Naive thymus-derived CD8-positive, alpha-beta T cell (primary cell): ENCODE measurements around the gene RBM43. TPM values are rescaled to one million over a fixed set of nuclear protein-coding genes. Genes with fewer than 3 reads are reported as not detected.
A peak's percentile ranks its signal among the peaks of the same experiment; 100 is the strongest.
"Not testable (repeated sequence)": the region's sequence is repeated elsewhere in the genome, so short reads cannot be mapped to it uniquely, and the experiment has no call there.

Source experiments
- ATAC-seq, 2 donors: fragments of 150-1000 bp; cut with Tn5 transposase in 1 of 2; sonication (Bioruptor Pico), chemical (Tn5 transposase) in 1 of 2; 1 replicate in 1 of 2; 2 replicates in 1 of 2; pipeline ENCODE4 v1.10.0; 2021; ENCODE audit warnings: mild to moderate bottlenecking in 2 of 2, moderate library complexity in 2 of 2
- POLR2A ChIA-PET: fragments of 350-600 bp; sonication (Branson Sonifier 250); formaldehyde crosslinking; loops from one replicate; lab custom pipeline; 2021; ENCODE audit warnings: antibody characterized with exemption; lab: Charles Lee
- DNase-seq, 10 donors: peaks; one replicate each; pipeline versions ENCODE4 v3.0.0 to v3.0.0-alpha.2; 2020 to 2022
- H3K27ac Mint-ChIP-seq, 10 donors: one replicate each; pipeline ENCODE4 v1.8.0; 2020 to 2022; ENCODE audit warnings: mild to moderate bottlenecking in 10 of 10, mixed read lengths in 10 of 10, moderate library complexity in 4 of 10, inconsistent platforms in 1 of 10
- H3K27me3 Mint-ChIP-seq, 5 donors: one replicate each; pipeline ENCODE4 v1.8.0; 2021 to 2022; ENCODE audit warnings: mixed read lengths in 5 of 5
- H3K36me3 Mint-ChIP-seq, 3 donors: one replicate each; pipeline ENCODE4 v1.8.0; 2020 to 2022; ENCODE audit warnings: mixed read lengths in 3 of 3, mild to moderate bottlenecking in 2 of 3, inconsistent platforms in 1 of 3
- H3K4me1 Mint-ChIP-seq, 4 donors: one replicate each; pipeline ENCODE4 v1.8.0; 2021 to 2022; ENCODE audit warnings: mixed read lengths in 4 of 4
- H3K4me3 Mint-ChIP-seq, 10 donors: one replicate each; pipeline ENCODE4 v1.8.0; 2020 to 2022; ENCODE audit warnings: mild to moderate bottlenecking in 10 of 10, mixed read lengths in 10 of 10, moderate library complexity in 6 of 10, inconsistent platforms in 1 of 10
- H3K9me3 Mint-ChIP-seq, 9 donors: one replicate each; pipeline ENCODE4 v1.8.0; 2020 to 2022; ENCODE audit warnings: mixed read lengths in 9 of 9, mild to moderate bottlenecking in 3 of 9, inconsistent platforms in 1 of 9, moderate library complexity in 1 of 9
- polyA plus RNA-seq, 3 donors: library from polyadenylated mRNA; unstranded; fragments of 300-500 nt; fragmentation: Illumina TruSeq; gene quantifications; one replicate each; pipeline ENCODE4 v1.2.3, GENCODE V29; 2021
- total RNA-seq, 8 experiments: library from RNA in 2 of 8; stranded (reverse) in 2 of 8; gene quantifications; one replicate each; pipeline ENCODE4 v1.2.3 and lab custom pipeline; 2021 to 2026

Gene RBM43
- total and polyA plus RNA-seq, 5 experiments from 2014 or later, result 4.1 to 30.6 (median 4.4) TPM

- peaks cover 0 to 12% (median 6%) of the 10 kb centered on the region in 9 donors for H3K9me3 Mint-ChIP-seq
- peaks cover 0 to 1% (median 0%) of the 10 kb centered on the region in 5 donors for H3K27me3 Mint-ChIP-seq
- ATAC-seq (no peak), DNase-seq (no peak)
- H3K36me3 Mint-ChIP-seq, result peaks cover 2 to 5% (median 5%) of the 10 kb centered on the region in 3 donors
- H3K4me1 Mint-ChIP-seq, result no peaks in the 10 kb centered on the region
- H3K4me3 Mint-ChIP-seq, result no peak overlapping the region
- POLR2A ChIA-PET, result no interaction called here
- no peak overlapping the region for H3K27ac Mint-ChIP-seq
These were observed 21.2 kb downstream of the RBM43 start for GRCh38 chr2:151240433-151240832.

DNA sequence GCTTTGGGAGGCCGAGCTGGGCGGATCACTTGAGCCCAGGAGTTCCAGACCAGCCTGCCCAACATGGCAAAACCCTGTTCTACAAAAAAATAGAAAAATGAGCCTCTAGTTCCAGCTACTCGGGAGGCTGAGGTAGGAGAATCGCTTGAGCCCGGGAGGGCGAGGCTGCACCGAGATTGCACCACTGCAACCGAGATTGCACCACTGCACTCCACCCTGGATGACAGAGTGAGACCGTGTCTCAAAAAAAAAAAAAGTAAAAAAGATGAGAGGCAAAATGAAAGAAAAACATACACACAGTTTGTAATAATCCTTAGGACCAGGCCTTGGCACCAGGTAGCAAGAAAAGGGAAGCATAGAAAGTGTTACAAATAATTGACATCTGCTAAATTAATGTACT is 22.0 kb downstream of the RBM43 start:
- H3K4me3 Mint-ChIP-seq, result no peak overlapping the region

GRCh38 chr2:151238527-151239487 is 22.9 kb downstream of the RBM43 start:
- peak in 7 of 10 donors; percentile 23 to 53 (median 35) for DNase-seq
- H3K4me3 Mint-ChIP-seq, result no peak overlapping the region
- H3K4me1 Mint-ChIP-seq, result no peaks in the 10 kb centered on the region
- H3K36me3 Mint-ChIP-seq, result no peaks in the 10 kb centered on the region
- peak overlapping the region in 1 of 10 donors; percentile 8 for H3K27ac Mint-ChIP-seq
- peak; percentile 61 to 70 for ATAC-seq
- POLR2A ChIA-PET, result interaction anchor here (0.8 kb wide), 1 partner anchor 23 kb away, joined by 3 read pairs; the partner anchor contains the start of gene RBM43
- peaks cover 0 to 1% (median 0%) of the 10 kb centered on the region in 5 donors for H3K27me3 Mint-ChIP-seq
- no peaks in the 10 kb centered on the region for H3K9me3 Mint-ChIP-seq

More for the DNA sequence above, 22.0 kb downstream of the RBM43 start:
- peaks cover 0 to 4% (median 0%) of the 10 kb centered on the region in 9 donors for H3K9me3 Mint-ChIP-seq
- DNase-seq, result no peak
- H3K27me3 Mint-ChIP-seq, result peaks cover 0 to 1% (median 0%) of the 10 kb centered on the region in 5 donors
- H3K4me1 Mint-ChIP-seq, result no peaks in the 10 kb centered on the region
- peak overlapping the region in 1 of 10 donors; percentile 8 for H3K27ac Mint-ChIP-seq
- no peaks in the 10 kb centered on the region for H3K36me3 Mint-ChIP-seq
- no peak for ATAC-seq
- POLR2A ChIA-PET, result no interaction called here

DNA sequence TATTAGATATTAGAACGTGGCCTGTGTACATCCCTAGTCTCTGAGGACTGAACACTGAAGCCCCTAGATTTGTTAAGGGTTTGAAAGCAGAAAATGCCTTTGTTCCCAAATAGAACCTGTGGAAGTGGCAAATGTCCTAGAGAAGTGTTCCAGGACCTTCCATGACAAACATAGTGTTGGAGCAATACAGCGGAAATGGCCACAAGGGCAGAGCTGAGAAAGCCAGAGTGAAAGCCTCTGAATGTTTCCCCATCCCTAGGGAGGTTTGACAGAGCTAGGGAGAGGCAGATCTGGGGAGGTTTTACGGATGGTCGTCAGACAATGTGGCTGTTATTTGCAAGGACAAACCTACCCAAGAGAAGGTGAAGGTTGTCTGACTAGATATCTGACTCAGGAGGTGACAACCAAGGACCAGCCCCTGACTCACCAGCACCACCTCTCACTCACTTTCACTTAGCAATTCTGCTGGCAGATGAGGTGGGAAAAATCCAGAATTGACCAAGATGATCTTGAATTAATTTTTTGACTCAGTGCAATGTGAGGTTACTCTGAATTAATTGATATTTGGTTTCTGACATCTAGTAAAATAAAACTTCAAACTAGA is 24.1 kb downstream of the RBM43 start:
- no peak for DNase-seq
- POLR2A ChIA-PET, result interaction anchor here (0.7 kb wide), 1 partner anchor 1400 kb away, joined by 4 read pairs; no protein-coding TSS in a partner anchor
- no peak overlapping the region for H3K27ac Mint-ChIP-seq
- no peak for ATAC-seq
- no peak overlapping the region for H3K4me3 Mint-ChIP-seq
- no peaks in the 10 kb centered on the region for H3K4me1 Mint-ChIP-seq
- H3K9me3 Mint-ChIP-seq, result no peaks in the 10 kb centered on the region
- H3K36me3 Mint-ChIP-seq, result no peaks in the 10 kb centered on the region
- H3K27me3 Mint-ChIP-seq, result peaks cover 0 to 1% (median 0%) of the 10 kb centered on the region in 5 donors

GRCh38 chr2:151233760-151234159 is 27.9 kb downstream of the RBM43 start:
- H3K36me3 Mint-ChIP-seq, H3K9me3 Mint-ChIP-seq, ATAC-seq, DNase-seq, H3K4me1 Mint-ChIP-seq, H3K27ac Mint-ChIP-seq, H3K4me3 Mint-ChIP-seq, POLR2A ChIA-PET: not testable (repeated sequence)
- peaks cover 0 to 14% (median 6%) of the 10 kb centered on the region in 5 donors for H3K27me3 Mint-ChIP-seq

GRCh38 chr2:151233288-151233687 is 28.4 kb downstream of the RBM43 start:
- DNase-seq, H3K4me3 Mint-ChIP-seq, H3K4me1 Mint-ChIP-seq, ATAC-seq, H3K36me3 Mint-ChIP-seq, H3K9me3 Mint-ChIP-seq, H3K27ac Mint-ChIP-seq, POLR2A ChIA-PET: not testable (repeated sequence)
- peaks cover 0 to 14% (median 8%) of the 10 kb centered on the region in 5 donors for H3K27me3 Mint-ChIP-seq

DNA sequence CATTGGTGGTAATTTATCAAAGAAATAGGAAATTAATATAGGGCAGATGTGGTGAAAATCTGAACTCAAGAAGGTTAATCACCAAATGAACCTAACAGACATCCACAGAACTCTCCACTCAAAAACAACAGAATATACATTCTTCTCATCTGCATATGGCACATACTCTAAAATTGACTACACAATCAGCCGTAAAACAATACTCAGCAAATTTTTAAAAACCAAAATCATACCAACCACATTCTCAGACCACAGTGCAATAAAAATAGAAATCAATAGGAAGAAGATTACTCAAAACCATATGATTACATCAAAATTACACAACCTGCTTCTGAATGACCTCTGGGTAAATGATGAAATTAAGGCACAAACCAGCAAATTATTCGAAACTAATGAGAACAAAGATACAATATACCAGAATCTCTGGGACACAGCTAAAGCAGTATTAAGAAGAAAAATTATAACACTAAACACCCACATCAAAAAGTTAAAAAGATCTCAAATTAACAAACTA is 31.0 kb downstream of the RBM43 start:
- POLR2A ChIA-PET, result no interaction called here
- H3K36me3 Mint-ChIP-seq, result no peaks in the 10 kb centered on the region
- ATAC-seq (no peak), DNase-seq (no peak)
- H3K4me1 Mint-ChIP-seq, result no peaks in the 10 kb centered on the region
- no peak overlapping the region for H3K27ac Mint-ChIP-seq
- no peaks in the 10 kb centered on the region for H3K9me3 Mint-ChIP-seq
- H3K27me3 Mint-ChIP-seq, result peaks cover 3 to 14% (median 9%) of the 10 kb centered on the region in 5 donors
- H3K4me3 Mint-ChIP-seq, result no peak overlapping the region

DNA sequence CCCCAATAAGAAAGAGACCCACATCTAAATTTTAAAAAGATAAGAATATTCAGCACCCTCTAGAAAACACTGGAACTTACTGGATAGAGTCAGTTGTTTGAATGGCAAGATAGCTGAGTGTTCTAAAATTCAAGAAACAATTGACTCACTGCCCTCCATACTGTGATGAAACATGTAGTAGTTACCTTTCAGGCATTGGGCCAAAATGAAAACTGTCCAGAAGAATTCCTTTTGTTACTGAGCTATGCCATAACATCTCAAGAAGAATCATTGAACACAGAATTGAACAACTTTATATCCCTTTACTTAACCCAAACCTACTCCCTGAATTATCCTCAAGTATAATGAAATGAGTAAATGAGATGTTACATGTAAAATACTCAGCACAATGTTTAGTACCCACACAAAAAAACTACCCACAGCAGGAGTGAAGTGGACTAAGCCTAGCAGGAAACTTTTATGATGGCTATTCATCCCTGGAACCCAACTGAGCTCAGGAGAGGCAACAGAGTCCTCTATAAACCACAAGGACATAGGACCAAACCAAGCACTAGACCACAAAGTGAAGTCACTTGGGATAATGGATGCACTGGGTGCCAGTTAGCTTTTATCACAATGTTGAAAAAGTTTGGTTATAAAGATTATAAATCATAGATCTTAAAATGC is 32.7 kb downstream of the RBM43 start:
- DNase-seq (no peak), ATAC-seq (no peak)
- H3K27ac Mint-ChIP-seq, result no peak overlapping the region
- H3K36me3 Mint-ChIP-seq, result no peaks in the 10 kb centered on the region
- H3K9me3 Mint-ChIP-seq, result no peaks in the 10 kb centered on the region
- POLR2A ChIA-PET, result no interaction called here
- no peaks in the 10 kb centered on the region for H3K4me1 Mint-ChIP-seq
- H3K4me3 Mint-ChIP-seq, result no peak overlapping the region
- H3K27me3 Mint-ChIP-seq, result peaks cover 7 to 18% (median 12%) of the 10 kb centered on the region in 5 donors

GRCh38 chr2:151217343-151217742 is 44.3 kb downstream of the RBM43 start:
- DNase-seq (no peak), ATAC-seq (no peak)
- no peaks in the 10 kb centered on the region for H3K9me3 Mint-ChIP-seq
- no peak overlapping the region for H3K4me3 Mint-ChIP-seq
- no peaks in the 10 kb centered on the region for H3K4me1 Mint-ChIP-seq
- no peaks in the 10 kb centered on the region for H3K36me3 Mint-ChIP-seq
- H3K27ac Mint-ChIP-seq, result no peak overlapping the region
- peaks cover 2 to 7% (median 4%) of the 10 kb centered on the region in 5 donors for H3K27me3 Mint-ChIP-seq
- POLR2A ChIA-PET, result no interaction called here

DNA sequence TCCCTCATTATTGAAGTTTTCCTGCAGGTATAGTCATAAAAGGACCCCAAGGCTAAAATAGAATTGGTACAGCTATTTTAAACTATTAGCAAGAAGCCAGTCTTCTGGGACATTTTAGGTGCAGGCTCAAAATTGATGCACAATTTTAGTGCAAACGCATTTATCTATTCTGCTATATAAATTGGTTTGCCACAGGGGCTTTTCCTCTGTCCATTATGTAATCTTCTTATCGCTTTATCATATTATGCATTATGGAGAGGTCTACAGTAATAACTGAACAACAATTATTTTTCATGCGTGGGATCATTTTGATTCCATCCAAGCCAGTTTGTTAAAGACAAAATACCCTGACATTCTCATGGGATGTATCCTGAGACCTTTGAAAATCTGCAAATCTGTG is 54.6 kb downstream of the RBM43 start:
- no peaks in the 10 kb centered on the region for H3K27me3 Mint-ChIP-seq
- ATAC-seq (no peak), DNase-seq (no peak)
- POLR2A ChIA-PET, result no interaction called here
- H3K9me3 Mint-ChIP-seq, result no peaks in the 10 kb centered on the region
- H3K4me1 Mint-ChIP-seq, result no peaks in the 10 kb centered on the region
- H3K27ac Mint-ChIP-seq, result no peak overlapping the region
- no peak overlapping the region for H3K4me3 Mint-ChIP-seq
- H3K36me3 Mint-ChIP-seq, result no peaks in the 10 kb centered on the region

DNA sequence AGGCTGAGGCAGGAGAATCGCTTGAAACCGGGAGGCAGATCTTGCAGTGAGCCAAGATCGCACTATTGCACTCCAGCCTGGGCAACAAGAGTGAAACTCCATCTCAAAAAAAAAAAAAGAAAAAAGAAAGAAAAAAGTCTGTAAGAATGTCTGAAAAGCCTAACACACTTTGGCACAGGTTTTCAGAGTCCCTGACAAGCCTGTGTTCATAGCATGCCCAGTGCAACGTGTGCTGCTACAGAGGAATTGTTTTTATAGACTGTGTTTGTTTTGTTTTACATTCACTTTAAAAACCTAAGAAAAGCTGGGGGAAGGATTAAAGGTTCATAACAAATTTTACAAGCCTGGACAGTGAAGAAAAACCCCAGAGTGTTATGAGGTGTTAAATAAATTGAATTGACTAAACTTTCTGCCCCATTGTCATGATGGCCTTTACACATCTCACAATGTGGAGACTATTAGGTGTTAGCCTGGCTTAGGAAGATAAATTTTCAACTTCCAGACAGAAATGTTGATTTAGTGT is 55.2 kb downstream of the RBM43 start:
- Mint-ChIP-seq H3K27ac (peak overlapping the region in 1 of 10 donors; percentile 12), H3K36me3 (no peaks in the 10 kb centered on the region), H3K4me3 (no peak overlapping the region), H3K9me3 (no peaks in the 10 kb centered on the region), H3K27me3 (no peaks in the 10 kb centered on the region), H3K4me1 (no peaks in the 10 kb centered on the region)
- DNase-seq, result no peak
- POLR2A ChIA-PET, result no interaction called here
- ATAC-seq, result no peak

GRCh38 chr2:151205571-151205970 is 56.1 kb downstream of the RBM43 start:
- Mint-ChIP-seq H3K4me1 (peaks cover 0 to 3% (median 2%) of the 10 kb centered on the region in 4 donors), H3K27ac (no peak overlapping the region), H3K9me3 (no peaks in the 10 kb centered on the region), H3K27me3 (no peaks in the 10 kb centered on the region), H3K4me3 (no peak overlapping the region), H3K36me3 (no peaks in the 10 kb centered on the region)
- ATAC-seq (no peak), DNase-seq (no peak)
- POLR2A ChIA-PET, result no interaction called here
